GM21390 (cell line): ENCODE data around the gene EFNB3.

Source experiments
- ATAC-seq: cut with Tn5 transposase; IDR thresholded peaks from one replicate; pipeline ENCODE4 v1.9.1; 2021; ENCODE audit not compliant: unreplicated experiment

EFNB3 gene

DNA sequence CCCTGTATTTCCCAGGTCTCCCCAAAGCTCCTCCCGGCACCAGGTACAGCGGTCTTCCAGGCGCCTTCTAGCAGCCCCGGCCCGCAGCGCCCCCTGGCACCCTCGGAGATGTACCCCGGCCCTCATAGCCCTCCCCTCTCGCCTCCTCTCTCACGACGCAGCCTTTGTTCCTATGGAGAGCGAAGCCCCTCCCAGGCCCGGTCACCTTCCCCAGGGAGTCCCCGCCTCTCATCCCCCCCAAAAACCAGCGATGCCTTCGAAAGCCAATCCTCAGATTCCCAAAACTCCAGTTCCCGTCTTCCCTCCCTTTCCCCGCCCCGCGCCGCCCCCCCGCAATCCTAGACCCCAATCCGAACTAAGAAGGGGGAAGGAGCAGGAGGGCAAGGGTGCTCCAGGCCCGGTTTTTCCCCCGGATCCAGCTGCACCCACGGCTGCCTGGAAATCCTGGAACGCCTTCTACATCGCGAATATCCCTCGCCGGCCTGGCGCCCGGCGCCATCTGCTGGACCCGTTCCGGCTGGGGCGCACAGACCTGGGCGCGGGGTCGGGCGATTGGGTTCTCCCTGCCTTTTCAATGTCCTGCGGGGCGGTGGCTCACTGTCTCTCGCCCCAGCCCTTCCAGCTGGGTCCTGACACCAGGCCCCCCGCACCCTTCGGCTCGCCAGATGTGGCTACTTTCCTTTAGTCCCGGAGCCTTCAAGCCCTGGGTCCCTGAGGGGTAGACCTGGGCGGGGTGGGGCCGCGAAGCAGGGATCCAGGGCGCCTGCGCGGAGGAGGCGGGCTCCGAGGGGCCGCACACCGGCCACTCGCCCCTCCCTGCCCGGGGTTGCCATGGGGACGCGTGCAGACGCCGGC, 12.1 kb downstream of the EFNB3 start, which contains the start of gene DNAH2:
Gene DNAH2 (plus strand): TSS at position 844 of the 855 bp plus-strand sequence. CDS start 1,991 bp downstream, outside the sequence.
- no peak for ATAC-seq

GRCh38 chr17:7717756-7718350, 12.9 kb downstream of the EFNB3 start:
- no peak for ATAC-seq

DNA sequence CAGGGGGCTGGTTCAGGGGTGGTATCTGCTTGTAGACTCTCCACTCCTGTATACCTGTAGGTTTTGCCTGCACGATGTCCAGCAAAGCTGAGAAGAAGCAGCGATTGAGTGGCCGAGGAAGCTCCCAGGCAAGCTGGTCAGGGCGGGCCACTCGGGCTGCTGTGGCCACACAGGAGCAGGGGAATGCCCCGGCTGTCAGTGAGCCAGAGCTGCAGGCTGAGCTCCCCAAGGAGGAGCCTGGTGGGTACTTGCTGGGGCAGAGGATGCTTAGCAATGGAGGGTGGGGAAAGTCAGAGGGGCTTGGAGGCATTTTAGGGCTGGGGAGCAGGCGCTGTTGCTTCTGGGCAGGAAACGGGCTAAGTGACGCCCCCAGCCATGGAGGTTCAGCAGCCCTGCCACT, 14.7 kb downstream of the EFNB3 start:
- no peak for ATAC-seq

- ATAC-seq, result no peak
These were observed 15.1 kb downstream of the EFNB3 start for GRCh38 chr17:7720125-7720524.

- no peak for ATAC-seq
These were observed 16.6 kb downstream of the EFNB3 start for GRCh38 chr17:7721612-7722011.

- no peak for ATAC-seq
These were observed 22.9 kb downstream of the EFNB3 start for GRCh38 chr17:7727886-7728285.

DNA sequence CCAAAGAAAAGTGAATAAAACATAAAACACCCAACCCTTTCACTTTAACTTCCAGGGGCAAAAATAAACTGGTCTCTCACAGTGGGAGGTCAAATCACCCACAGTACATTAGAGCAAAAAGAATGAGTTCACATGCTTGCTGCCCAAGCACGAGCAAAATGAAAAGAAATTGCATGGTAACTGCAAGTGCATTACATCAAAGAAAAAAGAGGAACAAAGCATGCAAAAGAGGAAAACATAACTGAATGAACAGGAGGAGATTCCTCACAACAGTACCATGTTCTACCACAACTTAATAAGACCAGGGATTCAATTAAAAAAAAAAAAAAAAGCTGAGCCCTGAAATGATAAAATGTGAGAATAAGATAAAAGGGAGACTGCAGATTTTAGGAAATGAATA, 24.8 kb downstream of the EFNB3 start:
- ATAC-seq, result no peak

DNA sequence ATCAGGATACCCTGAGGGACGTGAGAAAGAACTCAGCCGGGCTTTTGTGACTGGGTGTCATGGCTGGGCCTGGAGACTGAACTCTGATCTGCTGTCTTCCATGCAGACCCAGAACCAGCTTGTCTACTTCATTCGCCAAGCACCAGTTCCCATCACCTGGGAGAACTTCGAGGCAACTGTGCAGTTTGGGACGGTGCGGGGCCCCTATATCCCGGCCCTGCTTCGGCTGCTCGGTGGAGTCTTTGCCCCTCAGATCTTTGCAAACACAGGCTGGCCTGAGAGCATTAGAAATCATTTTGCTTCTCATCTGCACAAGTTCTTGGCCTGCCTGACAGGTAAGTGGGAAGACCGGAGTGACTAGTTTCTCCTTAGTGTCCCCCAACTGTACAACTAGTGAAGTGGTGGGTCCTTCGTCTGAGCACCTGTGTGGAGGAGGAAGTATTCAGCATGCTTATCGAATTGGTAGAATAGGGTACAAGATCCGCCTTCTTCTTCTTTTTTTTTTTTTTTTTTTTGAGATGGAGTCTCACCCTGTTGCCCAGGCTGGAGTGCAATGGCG, 28.1 kb downstream of the EFNB3 start:
- no peak for ATAC-seq

DNA sequence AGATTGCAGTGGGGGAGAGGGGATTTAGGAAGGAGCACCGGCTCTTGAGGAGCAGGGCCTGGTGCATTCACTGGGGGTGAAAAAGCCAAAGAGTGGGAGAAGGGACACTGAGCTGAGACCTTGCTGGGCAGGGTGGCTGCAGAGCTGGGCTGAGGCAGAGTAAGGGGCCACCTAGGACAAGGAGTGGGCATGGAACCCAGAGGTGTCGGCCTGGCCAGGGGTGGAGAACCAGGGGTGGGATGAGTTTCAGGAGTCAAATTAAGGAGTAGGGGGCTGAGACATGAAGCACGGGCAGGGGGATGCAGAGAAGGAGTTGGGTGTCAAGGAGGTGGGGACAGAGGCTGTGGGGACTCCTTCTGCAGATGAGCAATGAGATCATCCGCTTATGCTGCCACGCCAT, 32.6 kb downstream of the EFNB3 start:
- no peak for ATAC-seq

GRCh38 chr17:7739746-7740145, 34.7 kb downstream of the EFNB3 start:
- no peak for ATAC-seq

- no peak for ATAC-seq
These were observed 35.5 kb downstream of the EFNB3 start for GRCh38 chr17:7740481-7741001.

GRCh38 chr17:7742729-7743128, 37.7 kb downstream of the EFNB3 start:
- no peak for ATAC-seq

DNA sequence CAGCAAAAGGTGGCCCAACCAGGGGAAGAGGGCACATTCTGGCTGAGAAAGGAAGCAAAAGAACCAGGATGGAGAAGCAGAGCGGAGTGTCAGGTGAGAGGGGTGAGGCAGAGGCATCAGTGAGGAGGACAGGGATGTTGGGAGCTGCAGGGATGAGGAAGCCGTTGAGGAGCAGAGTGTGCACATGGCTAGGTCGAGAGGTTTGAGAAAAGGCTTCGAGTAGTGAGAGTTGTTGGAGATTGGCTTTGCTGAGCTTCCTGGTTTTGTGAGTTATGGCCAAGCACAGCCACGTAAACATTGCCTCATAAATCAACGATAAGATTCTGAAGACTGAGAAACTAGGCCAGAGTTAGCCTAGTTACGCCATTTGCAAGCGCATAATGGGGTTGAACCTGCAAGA, 39.4 kb downstream of the EFNB3 start:
- ATAC-seq, result no peak

- ATAC-seq, result no peak
These were observed 40.9 kb downstream of the EFNB3 start for GRCh38 chr17:7745748-7746470.

DNA sequence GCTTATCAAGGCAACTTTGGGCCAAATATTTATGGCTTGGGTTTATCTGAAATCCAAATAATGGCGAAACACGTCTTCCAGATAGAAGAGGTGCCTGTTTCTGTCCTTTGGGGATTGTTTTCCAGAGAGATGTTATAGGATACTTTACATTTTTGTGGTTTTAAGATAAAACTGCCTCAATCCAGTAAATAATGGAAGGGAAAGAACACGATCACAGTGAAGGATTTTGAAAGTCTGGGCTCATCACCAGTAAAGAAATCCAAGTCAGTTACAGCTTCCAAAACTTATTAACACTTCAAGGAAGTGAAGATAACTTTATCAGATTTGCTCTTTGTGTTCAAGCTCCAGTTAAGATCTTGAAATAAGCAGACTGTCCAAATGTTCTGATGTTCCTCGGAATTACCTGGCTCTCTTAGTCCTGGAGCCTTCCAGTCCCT, 42.7 kb downstream of the EFNB3 start:
- no peak for ATAC-seq

DNA sequence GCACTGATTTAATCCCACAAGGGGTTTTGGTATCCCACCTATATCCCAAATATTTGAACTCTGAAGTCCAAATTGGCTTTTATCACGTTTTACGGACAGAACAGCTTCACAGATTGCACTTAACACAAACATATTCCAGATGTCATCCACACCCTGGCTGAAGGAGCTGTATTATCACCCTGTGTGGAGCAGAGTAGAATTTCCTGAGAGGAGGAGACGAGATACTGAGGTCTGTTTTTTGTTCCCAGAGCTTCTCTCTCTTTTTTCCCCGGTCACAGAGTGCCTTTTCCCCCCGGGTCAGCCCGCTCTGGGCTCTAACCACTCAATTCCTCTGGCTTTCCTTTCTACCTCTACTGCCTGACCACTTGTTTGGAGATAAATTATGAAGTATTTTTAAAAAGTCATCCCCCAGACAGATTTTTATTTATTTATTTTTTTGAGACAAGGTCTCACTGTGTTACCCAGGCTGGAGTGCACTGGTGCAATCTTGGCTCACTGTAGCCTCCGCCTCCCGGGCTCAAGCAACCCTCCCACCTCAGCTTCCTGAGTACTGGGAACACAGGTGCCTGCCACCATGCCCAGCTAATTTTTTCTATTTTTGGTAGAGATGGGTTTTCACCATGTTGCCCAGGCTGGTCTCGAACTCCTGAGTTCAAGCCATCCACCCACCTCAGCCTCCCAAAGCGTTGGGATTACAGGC, 43.2 kb downstream of the EFNB3 start:
- ATAC-seq, result no peak

DNA sequence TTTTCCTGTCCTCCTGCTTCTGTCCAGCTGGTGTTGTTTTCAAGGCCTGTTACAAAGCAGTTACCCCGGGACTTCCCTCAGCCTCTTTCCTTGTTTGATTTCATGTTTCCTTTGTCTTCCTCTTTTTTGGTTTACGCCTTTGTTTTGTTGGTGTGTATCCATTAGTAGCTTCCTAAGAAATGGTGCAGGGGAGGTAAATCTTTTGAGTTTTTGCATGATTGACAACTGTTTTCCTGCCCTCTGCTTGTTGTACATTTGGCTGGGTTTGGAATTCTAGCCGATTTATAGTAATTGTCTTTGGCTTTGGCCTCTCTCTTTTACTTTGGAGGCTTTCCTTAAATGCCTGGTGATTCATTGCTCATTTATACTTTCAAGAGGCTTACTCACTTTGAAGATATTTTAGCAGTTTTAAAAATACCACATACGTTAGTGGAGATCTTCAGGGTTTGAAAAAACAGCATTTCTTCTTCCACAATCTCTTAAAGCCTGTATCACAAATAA, 45.4 kb downstream of the EFNB3 start:
- ATAC-seq, result no peak

- ATAC-seq, result no peak
These were observed 49.7 kb downstream of the EFNB3 start for GRCh38 chr17:7754656-7755055.

GRCh38 chr17:7755095-7755890, 50.3 kb downstream of the EFNB3 start:
- no peak for ATAC-seq

GRCh38 chr17:7756968-7757367, 52.0 kb downstream of the EFNB3 start:
- ATAC-seq, result no peak
